SK-N-SH (cell line): ENCODE data around the gene SLC12A3. TPM values are rescaled to one million over a fixed set of nuclear protein-coding genes. Genes with fewer than 3 reads are reported as not detected.

Experiments
- CTCF ChIA-PET: fragments of 300-600, 350-600 bp; formaldehyde crosslinking; extraction: SDS; loops from one replicate; lab custom pipeline; 2021; lab: Yijun Ruan, JAX
- POLR2A ChIA-PET: fragments of 350-600 bp; sonication (Branson Sonifier 250); formaldehyde crosslinking; extraction: SDS; loops from one replicate; lab custom pipeline; 2020; ENCODE audit warnings: antibody characterized with exemption, inconsistent platforms; lab: Yijun Ruan, JAX
- DNase-seq: peaks from one replicate; pipeline ENCODE4 v3.0.0; 2012
- H2AFZ ChIP-seq: fragments of 200-600 bp; sonication (generic); 2 replicates; pipeline ENCODE4 v1.8.1; 2016; ENCODE audit warnings: antibody characterized with exemption, mild to moderate bottlenecking, low read depth
- H3F3A ChIP-seq: fragments of 200-600 bp; sonication (generic); replicated peaks from 2 replicates; pipeline ENCODE3; 2016; ENCODE audit warnings: antibody characterized with exemption, mild to moderate bottlenecking; ENCODE audit not compliant: insufficient read depth
- H3K27ac ChIP-seq, 2 experiments: fragments of 200-500 bp in 1 of 2; fragments of 200-600 bp in 1 of 2; sonication (Bioruptor generic) in 1 of 2; sonication (generic), shearing (Covaris generic) in 1 of 2; 2 replicates each; pipeline versions ENCODE4 v1.5.1 to v1.6.1; 2014 to 2016; ENCODE audit warnings: low read depth in 2 of 2, inconsistent platforms in 1 of 2, low read length in 1 of 2, mild to moderate bottlenecking in 1 of 2, mixed read lengths in 1 of 2
- H3K27me3 ChIP-seq: fragments of 200-600 bp; sonication (generic), shearing (Covaris generic); 2 replicates; pipeline ENCODE4 v1.6.1; 2016; ENCODE audit warnings: mixed run types; ENCODE audit not compliant: insufficient read depth
- H3K36me3 ChIP-seq, 2 experiments: fragments of 200-500 bp in 1 of 2; fragments of 200-600 bp in 1 of 2; sonication (Bioruptor generic) in 1 of 2; sonication (generic) in 1 of 2; replicated peaks in 1 of 2; 2 replicates each; pipeline versions ENCODE3 to v1.5.1; 2014 to 2016; ENCODE audit warnings: low read length in 1 of 2, mild to moderate bottlenecking in 1 of 2; ENCODE audit not compliant: insufficient read depth in 2 of 2, control insufficient read depth in 1 of 2
- H3K4me1 ChIP-seq, 2 experiments: fragments of 200-500 bp in 1 of 2; fragments of 200-600 bp in 1 of 2; sonication (Bioruptor generic) in 1 of 2; sonication (generic), shearing (Covaris generic) in 1 of 2; 2 replicates each; pipeline versions ENCODE4 v1.5.1 to v1.6.1; 2014 to 2016; ENCODE audit warnings: low read depth in 1 of 2, low read length in 1 of 2, mixed run types in 1 of 2; ENCODE audit not compliant: insufficient read depth in 2 of 2, control insufficient read depth in 1 of 2
- H3K4me2 ChIP-seq: fragments of 200-600 bp; sonication (generic), shearing (Covaris generic); 2 replicates; pipeline ENCODE4 v1.6.1; 2017; ENCODE audit warnings: mixed run types
- H3K4me3 ChIP-seq, 2 experiments: fragments of 200-500 bp in 1 of 2; fragments of 200-600 bp in 1 of 2; sonication (Bioruptor generic) in 1 of 2; sonication (generic), shearing (Covaris generic) in 1 of 2; 2 replicates each; pipeline versions ENCODE4 v1.5.1 to v1.8.1; 2014 to 2016; ENCODE audit warnings: low read depth in 2 of 2, inconsistent platforms in 1 of 2, low read length in 1 of 2, mild to moderate bottlenecking in 1 of 2, mixed read lengths in 1 of 2, moderate library complexity in 1 of 2
- H3K79me2 ChIP-seq: fragments of 200-600 bp; sonication (generic); 2 replicates; pipeline ENCODE4 v1.8.1; 2017; ENCODE audit warnings: mild to moderate bottlenecking; ENCODE audit not compliant: insufficient read depth
- H3K9ac ChIP-seq: fragments of 200-600 bp; sonication (generic); 2 replicates; pipeline ENCODE4 v1.6.1; 2017; ENCODE audit warnings: mixed run types
- H3K9me2 ChIP-seq: fragments of 200-600 bp; sonication (generic); 2 replicates; pipeline ENCODE4 v1.6.1; 2017; ENCODE audit warnings: mixed run types
- H3K9me3 ChIP-seq: fragments of 200-600 bp; sonication (generic); 2 replicates; pipeline ENCODE4 v1.6.1; 2017; ENCODE audit warnings: mixed run types, mild to moderate bottlenecking, moderate library complexity
- H4K20me1 ChIP-seq: fragments of 200-600 bp; sonication (generic); 2 replicates; pipeline ENCODE4 v1.6.1; 2017; ENCODE audit warnings: mild to moderate bottlenecking, mixed run types; ENCODE audit not compliant: insufficient read depth
- EZH2phosphoT487 ChIP-seq: fragments of 200-600 bp; sonication (generic); IDR thresholded peaks from 2 replicates; pipeline ENCODE4 v1.6.1; 2017; ENCODE audit warnings: low read depth, mixed run types, mild to moderate bottlenecking, antibody characterized with exemption, moderate library complexity, borderline replicate concordance
- FOSL2 ChIP-seq: IDR thresholded peaks from 2 replicates; pipeline ENCODE4 v1.4.0; 2012; ENCODE audit warnings: low read depth, mild to moderate bottlenecking, moderate library complexity, borderline replicate concordance
- GABPA ChIP-seq: IDR thresholded peaks from 2 replicates; pipeline ENCODE4 v1.4.0; 2012; ENCODE audit warnings: low read depth, mild to moderate bottlenecking
- NRF1 ChIP-seq: IDR thresholded peaks from 2 replicates; pipeline ENCODE4 v1.6.1; 2012; ENCODE audit warnings: low read depth, mild to moderate bottlenecking, low read length
- RAD21 ChIP-seq: IDR thresholded peaks from 2 replicates; pipeline ENCODE4 v1.6.1; 2012; ENCODE audit warnings: mild to moderate bottlenecking, low read length
- RCOR1 ChIP-seq: fragments of 150-350 bp; IDR thresholded peaks from 2 replicates; pipeline ENCODE4 v1.6.1; 2017; ENCODE audit warnings: antibody characterized with exemption, low read length
- SIN3A ChIP-seq: IDR thresholded peaks from 2 replicates; pipeline ENCODE4 v1.6.1; 2012; ENCODE audit warnings: low read depth, mild to moderate bottlenecking, low read length, moderate library complexity, borderline replicate concordance
- SMC3 ChIP-seq: IDR thresholded peaks from 2 replicates; pipeline ENCODE4 v1.6.1; 2012; ENCODE audit warnings: low read depth, low read length, improper control_type of control experiment
- WGBS: methylation state at CpG from one replicate; pipeline ENCODE4 v1.1.6; 2017; ENCODE audit warnings: low lambda C conversion rate; 5-methylcytosine and 5-hydroxymethylcytosine counted together
- polyA plus RNA-seq, 3 experiments: library from polyadenylated mRNA; depleted of rRNA; stranded (reverse); fragments of >200 nt; gene quantifications; 2 replicates each; pipeline ENCODE4 v1.2.3, GENCODE V29; 2012
- TF ChIP-seq, protein P1 (sequence below): IDR thresholded peaks from 2 replicates; pipeline ENCODE4 v1.6.1; 2012; ENCODE audit warnings: mild to moderate bottlenecking, low read depth, low read length, moderate library complexity
- TF ChIP-seq, protein P2 (sequence below): IDR thresholded peaks from 2 replicates; pipeline ENCODE4 v1.4.0; 2012; ENCODE audit warnings: low read depth
- TF ChIP-seq, protein P3 (sequence below): fragments of 150-350 bp; IDR thresholded peaks from 2 replicates; pipeline ENCODE4 v1.6.1; 2016; ENCODE audit warnings: mild to moderate bottlenecking, low read depth, low read length
- TF ChIP-seq, protein P4 (sequence below): fragments of 150-350 bp; IDR thresholded peaks from 2 replicates; pipeline ENCODE4 v1.6.1; 2017; ENCODE audit warnings: antibody characterized with exemption, low read length, low read depth, borderline replicate concordance
- TF ChIP-seq, protein P5 (sequence below): IDR thresholded peaks from 2 replicates; pipeline ENCODE4 v1.4.0; 2012; ENCODE audit warnings: low read depth, borderline replicate concordance
- TF ChIP-seq, protein P6 (sequence below): IDR thresholded peaks from 2 replicates; pipeline ENCODE4 v1.4.0; 2012; ENCODE audit warnings: low read depth, borderline replicate concordance

The SLC12A3 gene
- polyA plus RNA-seq, 1 of the 3 experiments (the other 2 are of a cell fraction), result not detected

DNA sequence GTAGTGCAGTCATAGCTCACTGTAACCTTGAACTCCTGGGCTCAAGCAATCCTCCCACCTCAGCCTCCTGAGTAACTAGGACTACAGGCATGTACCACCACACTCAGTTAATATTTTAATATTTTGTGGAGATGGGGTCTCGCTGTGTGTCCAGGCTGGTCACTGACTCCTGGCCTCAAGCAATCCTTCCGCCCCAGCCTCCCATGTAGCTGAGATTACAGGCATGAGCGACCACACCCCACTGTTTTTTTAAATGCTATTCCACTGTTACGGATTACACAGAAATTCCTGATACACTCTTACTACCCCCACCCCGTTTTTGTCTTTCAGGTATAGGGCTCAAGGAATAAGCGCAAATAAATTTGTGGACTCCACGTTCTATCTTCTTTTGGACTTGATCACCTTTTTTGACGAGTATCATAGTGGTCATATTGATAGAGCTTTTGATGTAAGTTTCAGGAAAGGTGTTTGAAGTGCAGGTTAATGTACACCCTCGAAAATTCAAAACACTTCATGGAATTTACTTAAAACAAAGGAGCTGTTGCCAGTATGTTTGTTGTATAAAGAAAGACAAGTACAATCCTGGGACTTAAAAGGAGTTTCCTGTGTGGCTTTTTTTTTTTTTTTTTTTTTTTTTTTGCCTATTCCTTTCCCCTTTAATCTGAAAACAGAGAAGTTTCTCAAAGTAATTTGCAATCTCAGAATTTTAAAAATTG, 26.2 kb upstream of the SLC12A3 start:
- no peak overlapping the region for H3K4me2 ChIP-seq
- no peaks in the 10 kb centered on the region for H3F3A ChIP-seq
- no peak for TF ChIP-seq SIN3A
- TF ChIP-seq EZH2phosphoT487, result no peak
- TF ChIP-seq, protein P1, sequence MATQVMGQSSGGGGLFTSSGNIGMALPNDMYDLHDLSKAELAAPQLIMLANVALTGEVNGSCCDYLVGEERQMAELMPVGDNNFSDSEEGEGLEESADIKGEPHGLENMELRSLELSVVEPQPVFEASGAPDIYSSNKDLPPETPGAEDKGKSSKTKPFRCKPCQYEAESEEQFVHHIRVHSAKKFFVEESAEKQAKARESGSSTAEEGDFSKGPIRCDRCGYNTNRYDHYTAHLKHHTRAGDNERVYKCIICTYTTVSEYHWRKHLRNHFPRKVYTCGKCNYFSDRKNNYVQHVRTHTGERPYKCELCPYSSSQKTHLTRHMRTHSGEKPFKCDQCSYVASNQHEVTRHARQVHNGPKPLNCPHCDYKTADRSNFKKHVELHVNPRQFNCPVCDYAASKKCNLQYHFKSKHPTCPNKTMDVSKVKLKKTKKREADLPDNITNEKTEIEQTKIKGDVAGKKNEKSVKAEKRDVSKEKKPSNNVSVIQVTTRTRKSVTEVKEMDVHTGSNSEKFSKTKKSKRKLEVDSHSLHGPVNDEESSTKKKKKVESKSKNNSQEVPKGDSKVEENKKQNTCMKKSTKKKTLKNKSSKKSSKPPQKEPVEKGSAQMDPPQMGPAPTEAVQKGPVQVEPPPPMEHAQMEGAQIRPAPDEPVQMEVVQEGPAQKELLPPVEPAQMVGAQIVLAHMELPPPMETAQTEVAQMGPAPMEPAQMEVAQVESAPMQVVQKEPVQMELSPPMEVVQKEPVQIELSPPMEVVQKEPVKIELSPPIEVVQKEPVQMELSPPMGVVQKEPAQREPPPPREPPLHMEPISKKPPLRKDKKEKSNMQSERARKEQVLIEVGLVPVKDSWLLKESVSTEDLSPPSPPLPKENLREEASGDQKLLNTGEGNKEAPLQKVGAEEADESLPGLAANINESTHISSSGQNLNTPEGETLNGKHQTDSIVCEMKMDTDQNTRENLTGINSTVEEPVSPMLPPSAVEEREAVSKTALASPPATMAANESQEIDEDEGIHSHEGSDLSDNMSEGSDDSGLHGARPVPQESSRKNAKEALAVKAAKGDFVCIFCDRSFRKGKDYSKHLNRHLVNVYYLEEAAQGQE, result no peak
- TF ChIP-seq, protein P2, sequence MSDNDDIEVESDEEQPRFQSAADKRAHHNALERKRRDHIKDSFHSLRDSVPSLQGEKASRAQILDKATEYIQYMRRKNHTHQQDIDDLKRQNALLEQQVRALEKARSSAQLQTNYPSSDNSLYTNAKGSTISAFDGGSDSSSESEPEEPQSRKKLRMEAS, result no peak
- TF ChIP-seq, protein P3, sequence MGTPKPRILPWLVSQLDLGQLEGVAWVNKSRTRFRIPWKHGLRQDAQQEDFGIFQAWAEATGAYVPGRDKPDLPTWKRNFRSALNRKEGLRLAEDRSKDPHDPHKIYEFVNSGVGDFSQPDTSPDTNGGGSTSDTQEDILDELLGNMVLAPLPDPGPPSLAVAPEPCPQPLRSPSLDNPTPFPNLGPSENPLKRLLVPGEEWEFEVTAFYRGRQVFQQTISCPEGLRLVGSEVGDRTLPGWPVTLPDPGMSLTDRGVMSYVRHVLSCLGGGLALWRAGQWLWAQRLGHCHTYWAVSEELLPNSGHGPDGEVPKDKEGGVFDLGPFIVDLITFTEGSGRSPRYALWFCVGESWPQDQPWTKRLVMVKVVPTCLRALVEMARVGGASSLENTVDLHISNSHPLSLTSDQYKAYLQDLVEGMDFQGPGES, result no peak
- TF ChIP-seq, protein P4, sequence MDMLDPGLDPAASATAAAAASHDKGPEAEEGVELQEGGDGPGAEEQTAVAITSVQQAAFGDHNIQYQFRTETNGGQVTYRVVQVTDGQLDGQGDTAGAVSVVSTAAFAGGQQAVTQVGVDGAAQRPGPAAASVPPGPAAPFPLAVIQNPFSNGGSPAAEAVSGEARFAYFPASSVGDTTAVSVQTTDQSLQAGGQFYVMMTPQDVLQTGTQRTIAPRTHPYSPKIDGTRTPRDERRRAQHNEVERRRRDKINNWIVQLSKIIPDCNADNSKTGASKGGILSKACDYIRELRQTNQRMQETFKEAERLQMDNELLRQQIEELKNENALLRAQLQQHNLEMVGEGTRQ, result no peak
- no peak for TF ChIP-seq RCOR1
- TF ChIP-seq GABPA, result no peak
- TF ChIP-seq, protein P5, sequence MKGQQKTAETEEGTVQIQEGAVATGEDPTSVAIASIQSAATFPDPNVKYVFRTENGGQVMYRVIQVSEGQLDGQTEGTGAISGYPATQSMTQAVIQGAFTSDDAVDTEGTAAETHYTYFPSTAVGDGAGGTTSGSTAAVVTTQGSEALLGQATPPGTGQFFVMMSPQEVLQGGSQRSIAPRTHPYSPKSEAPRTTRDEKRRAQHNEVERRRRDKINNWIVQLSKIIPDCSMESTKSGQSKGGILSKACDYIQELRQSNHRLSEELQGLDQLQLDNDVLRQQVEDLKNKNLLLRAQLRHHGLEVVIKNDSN, result no peak
- TF ChIP-seq SMC3, result no peak
- no peak for TF ChIP-seq NRF1
- TF ChIP-seq FOSL2, result no peak
- TF ChIP-seq, protein P6, sequence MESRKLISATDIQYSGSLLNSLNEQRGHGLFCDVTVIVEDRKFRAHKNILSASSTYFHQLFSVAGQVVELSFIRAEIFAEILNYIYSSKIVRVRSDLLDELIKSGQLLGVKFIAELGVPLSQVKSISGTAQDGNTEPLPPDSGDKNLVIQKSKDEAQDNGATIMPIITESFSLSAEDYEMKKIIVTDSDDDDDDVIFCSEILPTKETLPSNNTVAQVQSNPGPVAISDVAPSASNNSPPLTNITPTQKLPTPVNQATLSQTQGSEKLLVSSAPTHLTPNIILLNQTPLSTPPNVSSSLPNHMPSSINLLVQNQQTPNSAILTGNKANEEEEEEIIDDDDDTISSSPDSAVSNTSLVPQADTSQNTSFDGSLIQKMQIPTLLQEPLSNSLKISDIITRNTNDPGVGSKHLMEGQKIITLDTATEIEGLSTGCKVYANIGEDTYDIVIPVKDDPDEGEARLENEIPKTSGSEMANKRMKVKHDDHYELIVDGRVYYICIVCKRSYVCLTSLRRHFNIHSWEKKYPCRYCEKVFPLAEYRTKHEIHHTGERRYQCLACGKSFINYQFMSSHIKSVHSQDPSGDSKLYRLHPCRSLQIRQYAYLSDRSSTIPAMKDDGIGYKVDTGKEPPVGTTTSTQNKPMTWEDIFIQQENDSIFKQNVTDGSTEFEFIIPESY, result no peak
- no peak for TF ChIP-seq RAD21
- TF ChIP-seq, all 33 proteins: peak for 0
- WGBS, result 91% methylated on average over 9 of the region's 9 CpGs
- no peaks in the 10 kb centered on the region for H3K9me2 ChIP-seq
- DNase-seq, result no peak
- H2AFZ ChIP-seq, result no peak overlapping the region
- no peak overlapping the region for H3K27ac ChIP-seq
- ChIA-PET CTCF (interaction anchor here (1.0 to 1.4 kb wide), 4 partner anchors 10 to 49 kb away, joined by 3 to 5 read pairs (median 3); no protein-coding TSS in a partner anchor), POLR2A (no interaction called here)
- peaks cover 46 to 51% of the 10 kb centered on the region in 2 experiments for H3K36me3 ChIP-seq
- no peaks in the 10 kb centered on the region for H3K27me3 ChIP-seq
- H3K4me3 ChIP-seq, result no peak overlapping the region
- no peaks in the 10 kb centered on the region for H4K20me1 ChIP-seq
- H3K9ac ChIP-seq, result no peak overlapping the region
- peaks cover 0 to 10% of the 10 kb centered on the region in 2 experiments; a peak in 2 of 4 replicates for H3K4me1 ChIP-seq
- no peaks in the 10 kb centered on the region for H3K9me3 ChIP-seq
- H3K79me2 ChIP-seq, result no peaks in the 10 kb centered on the region
